ENCODE results near the gene ATP8B4.
"Not testable (repeated sequence)": the region's sequence is repeated elsewhere in the genome, so short reads cannot be mapped to it uniquely, and the experiment has no call there.

ATP8B4 gene

GRCh38 chr15:49964061-49964460 is 155.0 kb downstream of the ATP8B4 start:
- no peak overlapping the region for H3K4me3 ChIP-seq (ENCODE audit: low read depth, low read length)
- in situ Hi-C loops (cut with HindIII; ENCODE audit: low sequenced_read_pairs) = no loop called here
- no peak for TF ChIP-seq CTCF (IDR thresholded peaks at IDR 0.05; ENCODE audit: low read depth, low read length, missing control alignments)
- no peak for DNase-seq (ENCODE audit: low read depth)

DNA sequence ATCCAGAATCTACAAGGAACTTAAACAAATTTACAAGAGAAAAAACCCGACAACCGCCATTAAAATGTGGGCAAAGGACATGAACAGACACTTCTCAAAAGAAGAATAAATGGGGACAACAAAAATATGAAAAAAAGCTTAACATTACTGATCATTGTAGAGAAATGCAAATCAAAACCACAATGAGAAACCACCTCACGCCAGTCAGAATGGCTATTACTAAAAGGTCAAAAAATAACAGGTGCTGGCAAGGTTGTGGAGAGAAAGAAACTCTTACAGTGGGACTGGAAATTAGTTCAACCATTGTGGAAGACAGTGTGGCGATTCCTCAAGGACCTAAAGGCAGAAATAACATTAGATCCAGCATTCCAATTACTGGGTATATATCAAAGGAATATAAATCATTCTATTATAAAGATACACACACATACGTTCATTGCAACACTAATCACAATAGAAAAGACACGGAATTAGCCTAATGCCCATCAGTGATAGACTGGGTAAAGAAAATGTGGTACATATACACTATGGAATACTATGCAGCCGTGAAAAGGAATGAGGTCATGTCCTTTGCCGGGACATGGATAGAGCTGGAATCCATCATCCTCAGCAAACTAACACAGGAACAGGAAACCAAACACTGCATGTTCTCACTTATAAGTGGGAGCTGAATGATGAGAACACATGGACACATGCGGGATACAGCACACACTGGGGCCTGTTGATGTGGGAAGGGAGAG is 155.8 kb downstream of the ATP8B4 start:
- in situ Hi-C loops (cut with HindIII; ENCODE audit: low sequenced_read_pairs); H3K4me3 ChIP-seq (ENCODE audit: low read depth, low read length); DNase-seq (ENCODE audit: low read depth): not testable (repeated sequence)

GRCh38 chr15:49962044-49962602 is 156.9 kb downstream of the ATP8B4 start:
- no peak overlapping the region for H3K4me3 ChIP-seq (ENCODE audit: low read depth, low read length)
- in situ Hi-C loops (cut with HindIII; ENCODE audit: low sequenced_read_pairs) = no loop called here
- DNase-seq (ENCODE audit: low read depth) = no peak
- TF ChIP-seq CTCF (IDR thresholded peaks at IDR 0.05; ENCODE audit: low read depth, low read length, missing control alignments) = no peak

DNA sequence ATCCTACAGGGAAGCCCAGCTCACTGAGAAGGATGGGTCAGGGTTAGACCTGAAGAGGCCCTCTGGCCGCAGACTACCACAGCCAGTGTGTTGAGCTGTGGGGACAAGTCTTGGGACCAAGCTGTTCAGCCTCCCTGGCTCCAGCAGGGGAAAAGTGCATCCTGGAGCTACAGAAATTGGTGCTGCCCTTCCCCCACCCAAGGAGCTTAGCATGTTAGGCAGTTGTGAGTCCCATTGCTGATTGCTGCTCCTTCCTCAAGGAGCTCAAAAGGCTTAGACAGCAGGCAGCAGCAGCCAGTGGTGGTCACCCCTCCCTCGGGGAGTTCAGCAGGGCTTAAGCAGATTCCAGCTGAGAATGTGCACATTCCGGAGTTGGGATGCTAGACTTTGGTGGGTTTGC is 165.6 kb downstream of the ATP8B4 start:
- no peak for DNase-seq (ENCODE audit: low read depth)
- no peak overlapping the region for H3K4me3 ChIP-seq (ENCODE audit: low read depth, low read length)
- in situ Hi-C loops (cut with HindIII; ENCODE audit: low sequenced_read_pairs) = no loop called here
- TF ChIP-seq CTCF (IDR thresholded peaks at IDR 0.05; ENCODE audit: low read depth, low read length, missing control alignments) = no peak

DNA sequence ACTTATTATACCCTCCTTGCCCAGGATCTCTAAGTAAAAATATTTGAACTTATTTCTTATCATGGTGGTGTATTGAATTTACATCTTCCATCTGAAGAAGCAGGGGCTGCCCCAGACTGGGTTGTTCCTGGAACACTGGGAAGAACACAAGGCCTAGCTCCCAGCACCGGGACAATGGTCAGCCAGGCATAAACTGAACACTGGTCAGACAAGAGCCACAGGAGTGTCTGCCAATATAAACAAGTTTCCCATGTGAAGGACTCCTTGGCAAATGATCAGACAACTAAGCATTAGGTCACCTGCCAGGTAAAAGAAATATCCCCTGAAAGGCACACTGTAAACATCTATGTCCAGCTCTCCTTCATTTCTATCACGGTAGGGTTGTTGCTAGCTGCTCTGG is 172.4 kb downstream of the ATP8B4 start:
- DNase-seq (ENCODE audit: low read depth) = no peak
- H3K4me3 ChIP-seq (ENCODE audit: low read depth, low read length) = no peak overlapping the region
- no peak for TF ChIP-seq CTCF (IDR thresholded peaks at IDR 0.05; ENCODE audit: low read depth, low read length, missing control alignments)
- in situ Hi-C loops (cut with HindIII; ENCODE audit: low sequenced_read_pairs) = no loop called here

DNA sequence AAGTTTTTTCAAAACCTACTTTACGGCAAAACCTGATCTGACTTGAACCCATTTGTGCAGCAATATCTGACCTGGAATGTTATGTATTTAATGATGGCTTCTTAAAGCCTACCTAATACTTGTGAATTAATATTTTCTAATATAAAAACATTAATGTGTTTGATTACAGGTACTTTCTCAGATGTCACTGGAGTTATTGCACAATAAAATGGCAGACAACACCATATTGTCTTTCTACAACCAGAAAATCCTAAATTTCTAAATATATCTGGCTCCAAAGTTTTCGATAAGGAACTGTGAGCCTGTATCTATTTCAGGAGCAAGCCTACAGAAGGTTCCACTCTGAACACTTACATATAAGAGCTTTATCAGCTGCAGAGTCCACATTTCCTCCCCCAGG is 184.5 kb downstream of the ATP8B4 start:
- no peak overlapping the region for H3K4me3 ChIP-seq (ENCODE audit: low read depth, low read length)
- no peak for DNase-seq (ENCODE audit: low read depth)
- in situ Hi-C loops (cut with HindIII; ENCODE audit: low sequenced_read_pairs) = no loop called here
- no peak for TF ChIP-seq CTCF (IDR thresholded peaks at IDR 0.05; ENCODE audit: low read depth, low read length, missing control alignments)

DNA sequence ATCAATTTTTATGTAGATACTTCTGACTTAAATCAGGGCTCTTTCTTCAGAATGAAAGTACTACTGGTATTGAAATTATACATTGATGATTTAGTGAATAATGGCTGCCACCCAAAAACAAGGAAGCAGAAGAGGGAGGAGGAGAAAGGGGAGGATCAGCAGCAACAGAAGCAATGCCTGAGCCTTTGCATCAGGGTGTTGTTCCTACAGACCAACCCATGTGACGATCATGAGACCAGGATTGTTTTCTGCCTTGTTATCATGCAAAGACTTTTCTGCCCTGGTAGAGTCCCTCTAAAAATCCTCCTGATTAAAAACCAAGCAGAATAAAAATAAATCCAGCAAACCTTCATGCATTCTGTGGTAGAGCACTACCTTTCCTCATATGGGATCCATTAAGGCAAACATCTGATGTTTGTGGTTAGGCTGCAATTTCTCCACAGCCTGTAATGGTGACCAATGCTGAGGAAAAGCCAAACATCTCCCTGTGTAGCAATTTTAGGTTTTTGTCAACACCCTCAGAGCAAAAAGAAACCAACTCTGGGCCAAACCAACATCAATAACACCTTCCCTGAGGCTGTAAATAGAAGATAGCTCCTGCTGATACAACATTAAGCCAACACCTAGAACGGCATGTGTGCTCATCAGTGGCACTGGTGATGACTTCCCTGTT is 191.7 kb downstream of the ATP8B4 start:
- DNase-seq (ENCODE audit: low read depth) = peak; percentile 59
- in situ Hi-C loops (cut with HindIII; ENCODE audit: low sequenced_read_pairs) = no loop called here
- TF ChIP-seq CTCF (IDR thresholded peaks at IDR 0.05; ENCODE audit: low read depth, low read length, missing control alignments) = no peak
- H3K4me3 ChIP-seq (ENCODE audit: low read depth, low read length) = no peak overlapping the region
